Esophagus muscularis mucosa (tissue), 4 donors: ENCODE measurements around the gene SEMA5A.

Experiments
- EP300 ChIP-seq: sonication (generic); formaldehyde crosslinking; IDR thresholded peaks from one replicate; pipeline ENCODE4 v1.6.1; 2017; ENCODE audit warnings: antibody characterized with exemption
- POLR2A ChIP-seq: fragments of 450-650 bp; IDR thresholded peaks from one replicate; pipeline ENCODE4 v1.6.1; 2017; ENCODE audit warnings: antibody characterized with exemption, moderate library complexity, mild to moderate bottlenecking, low read depth
- POLR2AphosphoS5 ChIP-seq, 2 donors: sonication (generic); formaldehyde crosslinking; IDR thresholded peaks; one replicate each; pipeline ENCODE4 v1.6.1; 2017; ENCODE audit warnings: antibody characterized with exemption in 2 of 2
- TF ChIP-seq, protein P1 (sequence below), 3 experiments: fragments of 200-600 bp in 2 of 3; fragments of 450-650 bp in 1 of 3; sonication (generic) in 2 of 3; IDR thresholded peaks; one replicate each; pipeline ENCODE4 v1.5.1; 2017 to 2019; ENCODE audit warnings: antibody characterized with exemption in 3 of 3, mild to moderate bottlenecking in 2 of 3, moderate library complexity in 1 of 3

DNA sequence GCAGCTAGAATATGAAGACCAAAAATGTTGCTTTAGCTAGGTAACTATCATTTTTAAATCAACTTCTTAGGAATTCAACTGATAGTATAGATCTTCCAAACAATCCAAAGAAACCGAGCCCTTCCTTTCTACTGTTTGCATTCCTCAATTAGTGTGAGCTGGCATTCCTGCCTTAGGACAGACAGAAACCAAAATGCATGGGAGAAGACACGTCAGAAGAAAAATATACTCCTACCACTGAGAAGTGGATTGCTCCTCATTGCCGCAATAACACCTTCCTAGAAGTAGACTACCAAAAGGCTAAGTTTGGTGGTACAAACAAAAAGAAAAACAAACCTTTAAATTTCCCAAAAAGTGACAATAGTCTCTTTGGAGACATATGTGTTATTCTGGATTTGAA lies 440.0 kb downstream of the SEMA5A start:
- TF ChIP-seq, protein P1, sequence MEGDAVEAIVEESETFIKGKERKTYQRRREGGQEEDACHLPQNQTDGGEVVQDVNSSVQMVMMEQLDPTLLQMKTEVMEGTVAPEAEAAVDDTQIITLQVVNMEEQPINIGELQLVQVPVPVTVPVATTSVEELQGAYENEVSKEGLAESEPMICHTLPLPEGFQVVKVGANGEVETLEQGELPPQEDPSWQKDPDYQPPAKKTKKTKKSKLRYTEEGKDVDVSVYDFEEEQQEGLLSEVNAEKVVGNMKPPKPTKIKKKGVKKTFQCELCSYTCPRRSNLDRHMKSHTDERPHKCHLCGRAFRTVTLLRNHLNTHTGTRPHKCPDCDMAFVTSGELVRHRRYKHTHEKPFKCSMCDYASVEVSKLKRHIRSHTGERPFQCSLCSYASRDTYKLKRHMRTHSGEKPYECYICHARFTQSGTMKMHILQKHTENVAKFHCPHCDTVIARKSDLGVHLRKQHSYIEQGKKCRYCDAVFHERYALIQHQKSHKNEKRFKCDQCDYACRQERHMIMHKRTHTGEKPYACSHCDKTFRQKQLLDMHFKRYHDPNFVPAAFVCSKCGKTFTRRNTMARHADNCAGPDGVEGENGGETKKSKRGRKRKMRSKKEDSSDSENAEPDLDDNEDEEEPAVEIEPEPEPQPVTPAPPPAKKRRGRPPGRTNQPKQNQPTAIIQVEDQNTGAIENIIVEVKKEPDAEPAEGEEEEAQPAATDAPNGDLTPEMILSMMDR (IDR thresholded peaks at IDR 0.05) = no peak
- TF ChIP-seq POLR2A (no peak), POLR2AphosphoS5 (IDR thresholded peaks at IDR 0.05) (no peak), EP300 (no peak)
